Measurements from ENCODE around the gene PUDP.

PUDP gene

DNA sequence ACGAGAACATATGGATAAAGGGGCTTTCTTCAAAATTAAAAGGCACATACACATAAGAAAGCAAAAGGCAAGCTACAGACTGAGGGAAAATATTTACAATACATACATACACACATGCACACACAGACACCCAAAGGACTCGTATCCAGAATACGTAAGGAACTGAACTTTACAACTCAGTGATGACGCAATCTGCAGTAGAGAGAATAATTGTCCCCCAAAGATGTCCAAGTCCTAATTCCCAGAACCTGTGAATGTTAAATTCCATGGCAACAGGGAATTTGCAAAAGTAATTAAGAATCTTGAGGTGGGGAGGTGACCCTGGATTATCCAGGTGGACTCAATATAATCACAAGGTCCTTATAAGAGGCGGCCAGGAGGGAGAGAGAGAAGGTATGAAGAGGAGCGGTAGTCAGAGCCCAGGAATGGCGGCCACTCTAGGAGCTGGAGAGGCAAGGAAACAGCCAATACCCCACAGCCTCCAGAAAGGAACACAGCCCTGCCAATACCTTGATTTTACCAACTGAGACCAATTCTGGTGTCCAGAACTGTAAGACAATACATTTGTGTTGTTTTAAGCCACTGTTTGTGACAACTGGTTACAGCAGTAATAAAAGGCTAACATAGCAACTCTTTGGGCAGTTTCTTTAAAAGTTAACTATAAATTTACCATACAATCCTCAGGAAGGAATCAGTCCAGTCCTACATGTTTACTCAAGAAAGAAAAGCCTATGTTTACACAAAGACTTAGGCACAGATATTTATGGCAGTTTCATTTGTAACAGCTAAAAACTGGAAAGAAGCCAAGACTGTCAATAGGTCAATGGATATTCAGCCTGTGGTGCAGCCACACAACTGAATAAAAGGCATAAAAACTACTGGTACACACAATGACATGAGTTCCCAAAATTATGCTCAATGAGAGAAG lies 27.7 kb downstream of the PUDP start:
- H3K27ac Mint-ChIP-seq: peak overlapping the region; percentile 53 to 89 (median 65)
- H3K27me3 Mint-ChIP-seq (ENCODE audit: low read depth): no peaks in the 10 kb centered on the region
- H3K4me1 Mint-ChIP-seq: peaks cover 52% of the 10 kb centered on the region
- H3K4me3 Mint-ChIP-seq: no peak overlapping the region
- H3K9me3 Mint-ChIP-seq: peaks cover 12% of the 10 kb centered on the region
- TF ChIP-seq, protein P1, sequence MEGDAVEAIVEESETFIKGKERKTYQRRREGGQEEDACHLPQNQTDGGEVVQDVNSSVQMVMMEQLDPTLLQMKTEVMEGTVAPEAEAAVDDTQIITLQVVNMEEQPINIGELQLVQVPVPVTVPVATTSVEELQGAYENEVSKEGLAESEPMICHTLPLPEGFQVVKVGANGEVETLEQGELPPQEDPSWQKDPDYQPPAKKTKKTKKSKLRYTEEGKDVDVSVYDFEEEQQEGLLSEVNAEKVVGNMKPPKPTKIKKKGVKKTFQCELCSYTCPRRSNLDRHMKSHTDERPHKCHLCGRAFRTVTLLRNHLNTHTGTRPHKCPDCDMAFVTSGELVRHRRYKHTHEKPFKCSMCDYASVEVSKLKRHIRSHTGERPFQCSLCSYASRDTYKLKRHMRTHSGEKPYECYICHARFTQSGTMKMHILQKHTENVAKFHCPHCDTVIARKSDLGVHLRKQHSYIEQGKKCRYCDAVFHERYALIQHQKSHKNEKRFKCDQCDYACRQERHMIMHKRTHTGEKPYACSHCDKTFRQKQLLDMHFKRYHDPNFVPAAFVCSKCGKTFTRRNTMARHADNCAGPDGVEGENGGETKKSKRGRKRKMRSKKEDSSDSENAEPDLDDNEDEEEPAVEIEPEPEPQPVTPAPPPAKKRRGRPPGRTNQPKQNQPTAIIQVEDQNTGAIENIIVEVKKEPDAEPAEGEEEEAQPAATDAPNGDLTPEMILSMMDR (IDR thresholded peaks at IDR 0.05; ENCODE audit: unreplicated experiment in 3 of 3): no peak
- H3K36me3 Mint-ChIP-seq (ENCODE audit: low read depth): peaks cover 29% of the 10 kb centered on the region

- peaks cover 17% of the 10 kb centered on the region for H3K36me3 Mint-ChIP-seq (ENCODE audit: low read depth)
- no peak overlapping the region for H3K27ac Mint-ChIP-seq
- peaks cover 9% of the 10 kb centered on the region for H3K9me3 Mint-ChIP-seq
- H3K27me3 Mint-ChIP-seq (ENCODE audit: low read depth): no peaks in the 10 kb centered on the region
- H3K4me1 Mint-ChIP-seq: peaks cover 53% of the 10 kb centered on the region
- H3K4me3 Mint-ChIP-seq: no peak overlapping the region
- TF ChIP-seq, protein P1 (IDR thresholded peaks at IDR 0.05; ENCODE audit: unreplicated experiment in 3 of 3): no peak
Measured at GRCh38 chrX:7117587-7117986, 30.4 kb downstream of the PUDP start.

DNA sequence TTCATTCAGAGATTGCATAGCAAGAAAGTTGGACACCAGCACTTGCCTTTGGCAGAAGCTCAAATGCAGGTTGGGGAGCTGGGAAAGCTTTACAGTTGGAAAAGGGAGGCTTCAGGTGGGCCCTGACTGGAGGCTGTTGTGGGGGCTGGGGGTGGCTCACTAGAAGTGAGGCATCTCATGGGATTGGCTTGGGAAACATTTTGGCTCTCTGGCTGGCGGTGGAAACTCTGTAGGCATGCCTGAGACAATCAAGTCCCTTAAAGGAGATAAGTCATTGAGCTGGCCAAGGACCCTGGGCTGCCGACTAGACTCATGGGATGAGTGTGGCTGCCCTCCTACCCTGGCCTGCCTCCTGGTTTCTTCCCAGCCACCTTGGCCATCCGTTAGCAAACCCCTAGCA lies 31.9 kb downstream of the PUDP start:
- H3K4me1 Mint-ChIP-seq: peaks cover 41% of the 10 kb centered on the region
- H3K9me3 Mint-ChIP-seq: peaks cover 9% of the 10 kb centered on the region
- no peak overlapping the region for H3K4me3 Mint-ChIP-seq
- no peaks in the 10 kb centered on the region for H3K27me3 Mint-ChIP-seq (ENCODE audit: low read depth)
- peaks cover 17% of the 10 kb centered on the region for H3K36me3 Mint-ChIP-seq (ENCODE audit: low read depth)
- TF ChIP-seq, protein P1 (IDR thresholded peaks at IDR 0.05; ENCODE audit: unreplicated experiment in 3 of 3): no peak
- no peak overlapping the region for H3K27ac Mint-ChIP-seq

DNA sequence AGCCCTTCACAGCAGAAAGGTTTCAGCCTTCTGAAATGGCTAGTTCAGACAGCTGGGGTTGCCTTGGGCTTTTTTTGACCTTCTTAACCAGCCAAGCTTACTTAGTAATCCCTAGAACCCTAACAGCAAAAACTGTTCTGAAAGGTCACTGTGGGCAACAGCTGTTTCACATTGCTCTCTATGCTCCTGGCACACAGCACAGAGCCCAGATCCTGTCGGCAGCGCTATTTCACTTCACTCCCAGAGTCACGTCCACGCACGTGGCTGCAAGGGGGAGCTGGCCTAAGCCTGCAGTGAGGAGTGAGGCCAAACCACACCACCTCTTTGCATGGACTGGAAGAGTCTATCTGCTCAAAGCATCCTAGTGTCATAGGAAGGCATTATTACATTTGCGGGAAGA lies 32.4 kb downstream of the PUDP start:
- Mint-ChIP-seq H3K27me3 (ENCODE audit: low read depth) (no peaks in the 10 kb centered on the region), H3K4me1 (peaks cover 41% of the 10 kb centered on the region), H3K36me3 (ENCODE audit: low read depth) (peaks cover 17% of the 10 kb centered on the region), H3K27ac (peak overlapping the region in 2 of 3 experiments; percentile 6 to 31), H3K9me3 (peaks cover 9% of the 10 kb centered on the region), H3K4me3 (no peak overlapping the region)
- TF ChIP-seq, protein P1 (IDR thresholded peaks at IDR 0.05; ENCODE audit: unreplicated experiment in 3 of 3): no peak

DNA sequence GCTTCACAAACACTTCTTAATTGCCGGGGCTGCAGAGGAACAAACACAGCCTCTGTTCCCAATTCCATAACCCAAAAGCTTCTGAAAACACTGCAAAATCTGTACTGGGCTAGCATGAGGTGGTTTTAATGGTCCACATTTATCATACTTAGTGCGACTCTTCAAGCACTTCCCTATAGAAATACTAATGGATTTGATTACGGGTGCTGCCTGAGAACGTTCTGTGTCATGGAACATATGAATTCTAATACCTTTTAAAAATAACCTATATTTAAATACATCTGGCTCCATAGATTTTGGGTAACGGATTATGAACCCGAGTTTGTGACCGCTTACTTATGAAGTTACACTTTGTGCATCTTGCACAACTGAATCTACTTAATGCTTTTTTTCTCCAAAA lies 35.9 kb downstream of the PUDP start:
- H3K27me3 Mint-ChIP-seq (ENCODE audit: low read depth): no peaks in the 10 kb centered on the region
- peaks cover 4% of the 10 kb centered on the region for H3K9me3 Mint-ChIP-seq
- no peak overlapping the region for H3K4me3 Mint-ChIP-seq
- H3K27ac Mint-ChIP-seq: no peak overlapping the region
- peaks cover 16% of the 10 kb centered on the region for H3K36me3 Mint-ChIP-seq (ENCODE audit: low read depth)
- TF ChIP-seq, protein P1 (IDR thresholded peaks at IDR 0.05; ENCODE audit: unreplicated experiment in 3 of 3): no peak
- H3K4me1 Mint-ChIP-seq: peaks cover 53% of the 10 kb centered on the region

DNA sequence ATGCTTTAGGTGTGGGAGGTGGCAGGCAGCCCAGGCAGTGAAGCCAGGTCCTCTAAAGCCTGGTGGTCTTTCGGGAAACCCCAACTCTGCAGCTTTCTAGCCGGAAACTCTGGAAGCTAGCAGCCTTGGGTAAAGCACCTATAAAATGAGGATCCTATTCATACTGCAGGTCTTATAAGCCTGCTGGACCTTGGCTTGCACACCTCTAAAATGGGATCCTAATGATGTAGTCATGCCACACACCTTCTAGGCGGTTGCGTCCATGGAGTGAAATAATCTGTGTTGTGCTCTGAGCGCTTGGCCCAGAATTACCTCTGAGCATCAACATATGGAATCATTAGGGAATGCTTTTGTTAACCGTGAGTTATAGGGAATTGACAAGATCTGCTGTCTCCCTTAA lies 36.4 kb downstream of the PUDP start:
- TF ChIP-seq, protein P1 (IDR thresholded peaks at IDR 0.05; ENCODE audit: unreplicated experiment in 3 of 3): no peak
- Mint-ChIP-seq H3K4me1 (peaks cover 53% of the 10 kb centered on the region), H3K4me3 (no peak overlapping the region), H3K36me3 (ENCODE audit: low read depth) (peaks cover 12% of the 10 kb centered on the region), H3K27ac (no peak overlapping the region), H3K9me3 (peaks cover 2% of the 10 kb centered on the region), H3K27me3 (ENCODE audit: low read depth) (no peaks in the 10 kb centered on the region)

Data from nephron (organoid).